ENCODE results near the gene AKAP8L. TPM values are rescaled to one million over a fixed set of nuclear protein-coding genes. Genes with fewer than 3 reads are reported as not detected.
"Not testable (repeated sequence)": the region's sequence is repeated elsewhere in the genome, so short reads cannot be mapped to it uniquely, and the experiment has no call there.

The AKAP8L gene
- polyA plus RNA-seq, 1 experiment: 30.4 TPM

- no peak overlapping the region for H3K4me3 ChIP-seq (ENCODE audit: low read depth, low read length)
- TF ChIP-seq CTCF (IDR thresholded peaks at IDR 0.05; ENCODE audit: low read depth, low read length): no peak
- ChIA-PET POLR2A (interaction anchor here (0.5 kb wide), 1 partner anchor 1946 kb away, joined by 6 read pairs; no protein-coding TSS in a partner anchor), CTCF (interaction anchor here (1.2 kb wide), 1 partner anchor 21 kb away, joined by 3 read pairs; the partner anchor contains the start of gene AKAP8L)
- no peak for DNase-seq (ENCODE audit: low read depth, low spot score)
- H3K27ac ChIP-seq (ENCODE audit: low read depth, low read length): no peak overlapping the region
- H3K9me3 ChIP-seq (ENCODE audit: control insufficient read depth, insufficient read depth, low read length): no peaks in the 10 kb centered on the region; the same call in 1 of the 2 replicates
- no peaks in the 10 kb centered on the region for H3K27me3 ChIP-seq (ENCODE audit: control insufficient read depth, insufficient read depth, low read length)
Observed at GRCh38 chr19:15397782-15398181, 21.0 kb downstream of the AKAP8L start.

GRCh38 chr19:15397236-15397635, 21.6 kb downstream of the AKAP8L start:
- Histone ChIP-seq H3K27me3 (ENCODE audit: control insufficient read depth, insufficient read depth, low read length) (no peaks in the 10 kb centered on the region), H3K4me3 (ENCODE audit: low read depth, low read length) (no peak overlapping the region), H3K9me3 (ENCODE audit: control insufficient read depth, insufficient read depth, low read length) (no peaks in the 10 kb centered on the region; the same call in 1 of the 2 replicates), H3K27ac (ENCODE audit: low read depth, low read length) (no peak overlapping the region)
- CTCF ChIA-PET: interaction anchor here (1.2 kb wide), 1 partner anchor 22 kb away, joined by 3 read pairs; the partner anchor contains the start of gene AKAP8L
- POLR2A ChIA-PET: no interaction called here
- DNase-seq (ENCODE audit: low read depth, low spot score): no peak
- TF ChIP-seq CTCF (IDR thresholded peaks at IDR 0.05; ENCODE audit: low read depth, low read length): no peak

- DNase-seq (ENCODE audit: low read depth, low spot score): no peak
- Histone ChIP-seq H3K4me3 (ENCODE audit: low read depth, low read length) (no peak overlapping the region), H3K9me3 (ENCODE audit: control insufficient read depth, insufficient read depth, low read length) (no peaks in the 10 kb centered on the region; the same call in 1 of the 2 replicates), H3K27ac (ENCODE audit: low read depth, low read length) (no peak overlapping the region), H3K27me3 (ENCODE audit: control insufficient read depth, insufficient read depth, low read length) (no peaks in the 10 kb centered on the region)
- CTCF ChIA-PET: no interaction called here
- POLR2A ChIA-PET: no interaction called here
- no peak for TF ChIP-seq CTCF (IDR thresholded peaks at IDR 0.05; ENCODE audit: low read depth, low read length)
Observed at GRCh38 chr19:15396436-15396835, 22.4 kb downstream of the AKAP8L start.

GRCh38 chr19:15395251-15395650, 23.5 kb downstream of the AKAP8L start:
- H3K9me3 ChIP-seq (ENCODE audit: control insufficient read depth, insufficient read depth, low read length); DNase-seq (ENCODE audit: low read depth, low spot score); POLR2A ChIA-PET; H3K4me3 ChIP-seq (ENCODE audit: low read depth, low read length); CTCF ChIA-PET; H3K27ac ChIP-seq (ENCODE audit: low read depth, low read length); H3K27me3 ChIP-seq (ENCODE audit: control insufficient read depth, insufficient read depth, low read length): not testable (repeated sequence)

GRCh38 chr19:15394426-15394825, 24.4 kb downstream of the AKAP8L start:
- Histone ChIP-seq H3K4me3 (ENCODE audit: low read depth, low read length) (no peak overlapping the region), H3K9me3 (ENCODE audit: control insufficient read depth, insufficient read depth, low read length) (no peaks in the 10 kb centered on the region), H3K27me3 (ENCODE audit: control insufficient read depth, insufficient read depth, low read length) (no peaks in the 10 kb centered on the region), H3K27ac (ENCODE audit: low read depth, low read length) (no peak overlapping the region)
- POLR2A ChIA-PET: interaction anchor here (0.7 to 1.0 kb wide), 3 partner anchors 15 to 42 kb away, joined by 3 to 4 read pairs (median 3); partner anchors contain the start of gene AKAP8
- no peak for DNase-seq (ENCODE audit: low read depth, low spot score)
- TF ChIP-seq CTCF (IDR thresholded peaks at IDR 0.05; ENCODE audit: low read depth, low read length): no peak
- CTCF ChIA-PET: interaction anchor here (0.6 kb wide), 1 partner anchor 16 kb away, joined by 4 read pairs; no protein-coding TSS in a partner anchor

Data from AG04450 (cell line).